SK-N-SH treated with all-trans-retinoic acid at 6 μM for 48 hours (cell line): ENCODE results near the gene CLCN7.

Experiments used
- ARNTL ChIP-seq: fragments of 450-650 bp; formaldehyde crosslinking; IDR thresholded peaks from 2 replicates; pipeline ENCODE4 v1.5.0; 2020; ENCODE audit warnings: low read depth, mild to moderate bottlenecking, moderate library complexity, borderline replicate concordance
- BACH2 ChIP-seq: fragments of 250-450 bp; sonication (Bioruptor Pico); IDR thresholded peaks from 2 replicates; pipeline ENCODE4 v1.9.0; 2021; ENCODE audit warnings: mild to moderate bottlenecking, borderline replicate concordance
- PPARA ChIP-seq: fragments of 250-450 bp; sonication (Bioruptor Pico); IDR thresholded peaks from 2 replicates; pipeline ENCODE4 v1.5.0; 2020; ENCODE audit warnings: mild to moderate bottlenecking, borderline replicate concordance
- ZC3H10 ChIP-seq: fragments of 250-450 bp; sonication (Bioruptor Pico); IDR thresholded peaks from 2 replicates; pipeline ENCODE4 v1.5.1; 2021; ENCODE audit warnings: mild to moderate bottlenecking, moderate library complexity

GRCh38 chr16:1398351-1398750 is 76.5 kb downstream of the CLCN7 start:
- no peak for TF ChIP-seq ZC3H10 (CRISPR knock-in tag)
- TF ChIP-seq PPARA = no peak
- no peak for TF ChIP-seq ARNTL (CRISPR knock-in tag)
- no peak for TF ChIP-seq BACH2 (CRISPR knock-in tag)
